ENCODE data around the gene C3orf18. TPM values are rescaled to one million over a fixed set of nuclear protein-coding genes. Genes with fewer than 3 reads are reported as not detected.

C3orf18 gene
- total RNA-seq, 4 donors from 2014 or later: 1.9 to 10.2 (median 4.3) TPM

DNA sequence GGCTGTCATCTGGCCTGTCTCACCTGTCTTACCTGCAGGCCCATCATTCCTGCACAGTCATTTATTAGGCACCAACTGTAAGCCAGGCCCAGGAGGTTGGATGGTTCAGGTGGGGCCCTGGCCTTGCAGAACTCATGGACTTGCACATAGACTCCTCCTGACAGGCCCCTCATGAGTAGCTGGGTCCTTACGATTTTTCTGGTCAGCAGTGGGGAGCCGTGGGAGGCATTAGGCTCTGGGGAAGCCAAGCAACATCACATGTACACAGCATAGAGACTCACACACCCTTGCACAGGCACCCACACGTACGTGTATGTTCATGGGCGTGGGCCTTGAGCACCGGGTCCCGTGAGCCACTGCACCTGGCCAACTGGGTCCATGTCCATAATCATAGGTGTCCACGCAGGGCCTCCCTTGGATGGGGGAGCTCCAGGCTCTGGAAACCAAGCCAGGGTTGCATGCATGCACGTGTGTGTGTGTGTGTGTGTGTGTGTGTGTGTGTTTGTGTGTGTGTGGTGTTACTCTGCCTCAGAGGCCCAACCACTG is 23.7 kb upstream of the C3orf18 start:
- Histone ChIP-seq H3K27me3 (no peaks in the 10 kb centered on the region), H3K9me3 (no peaks in the 10 kb centered on the region), H3K4me3 (no peak overlapping the region), H3K36me3 (no peaks in the 10 kb centered on the region), H3K27ac (peak overlapping the region; percentile 65 to 73 (median 71)), H3K4me1 (peaks cover 5 to 18% (median 13%) of the 10 kb centered on the region in 4 donors)
- WGBS, 2 donors (ENCODE audit: low coverage in 1 of 2): 47% methylated on average over 6 of the region's 9 CpGs; no CpG with 5 or more reads in 1 of the 2 donors
- intact Hi-C loops (cut with DNase I; ENCODE audit: low total_unique reads) (no loop called here), in situ Hi-C loops (cut with MboI; ENCODE audit: low pct_ligation_motif_present in 1 of 4, low pct_unique_long_range_greater_than_20kb in 1 of 4, low sequenced_read_pairs in 3 of 4) (no loop called here)
- no peak for DNase-seq
- TF ChIP-seq, protein P1, sequence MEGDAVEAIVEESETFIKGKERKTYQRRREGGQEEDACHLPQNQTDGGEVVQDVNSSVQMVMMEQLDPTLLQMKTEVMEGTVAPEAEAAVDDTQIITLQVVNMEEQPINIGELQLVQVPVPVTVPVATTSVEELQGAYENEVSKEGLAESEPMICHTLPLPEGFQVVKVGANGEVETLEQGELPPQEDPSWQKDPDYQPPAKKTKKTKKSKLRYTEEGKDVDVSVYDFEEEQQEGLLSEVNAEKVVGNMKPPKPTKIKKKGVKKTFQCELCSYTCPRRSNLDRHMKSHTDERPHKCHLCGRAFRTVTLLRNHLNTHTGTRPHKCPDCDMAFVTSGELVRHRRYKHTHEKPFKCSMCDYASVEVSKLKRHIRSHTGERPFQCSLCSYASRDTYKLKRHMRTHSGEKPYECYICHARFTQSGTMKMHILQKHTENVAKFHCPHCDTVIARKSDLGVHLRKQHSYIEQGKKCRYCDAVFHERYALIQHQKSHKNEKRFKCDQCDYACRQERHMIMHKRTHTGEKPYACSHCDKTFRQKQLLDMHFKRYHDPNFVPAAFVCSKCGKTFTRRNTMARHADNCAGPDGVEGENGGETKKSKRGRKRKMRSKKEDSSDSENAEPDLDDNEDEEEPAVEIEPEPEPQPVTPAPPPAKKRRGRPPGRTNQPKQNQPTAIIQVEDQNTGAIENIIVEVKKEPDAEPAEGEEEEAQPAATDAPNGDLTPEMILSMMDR (IDR thresholded peaks at IDR 0.05): no peak
- no peak for TF ChIP-seq EP300 (IDR thresholded peaks at IDR 0.05; ENCODE audit: low read depth)
- no peak for TF ChIP-seq POLR2AphosphoS5 (IDR thresholded peaks at IDR 0.05)
- TF ChIP-seq POLR2A (IDR thresholded peaks at IDR 0.05): no peak

DNA sequence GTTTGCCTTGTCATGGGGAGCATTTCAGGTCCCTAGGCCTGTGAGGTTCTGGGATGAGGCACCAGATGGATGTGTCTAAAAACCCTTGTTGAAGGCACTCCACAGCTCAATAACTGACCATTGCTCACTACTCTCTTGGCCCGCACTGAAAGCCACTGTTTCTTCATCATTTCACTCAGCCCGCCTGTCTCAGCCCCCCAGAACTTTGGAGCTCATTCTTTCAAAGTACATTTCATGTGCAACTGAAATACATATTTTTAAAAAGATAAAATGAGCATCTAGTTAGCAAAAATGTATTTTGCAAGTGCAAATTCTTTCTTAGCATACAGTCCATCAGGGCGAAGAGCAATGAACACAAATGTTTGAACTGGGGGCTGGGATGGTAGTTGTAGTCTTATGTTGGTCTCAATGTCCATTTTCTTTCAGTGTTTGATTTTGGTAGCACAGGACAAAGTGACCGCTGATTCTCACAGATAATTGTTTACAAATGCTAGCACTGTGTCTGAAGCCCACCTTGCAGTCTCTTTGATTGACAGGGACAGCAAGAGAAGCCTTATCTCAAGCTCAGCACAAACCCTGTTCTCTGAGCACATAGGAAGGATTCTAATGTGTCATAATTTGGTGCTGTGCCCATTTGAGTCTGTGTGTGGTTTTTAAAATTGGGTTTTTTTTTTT is 21.3 kb upstream of the C3orf18 start:
- TF ChIP-seq EP300 (IDR thresholded peaks at IDR 0.05; ENCODE audit: low read depth) (no peak), POLR2A (IDR thresholded peaks at IDR 0.05) (no peak), POLR2AphosphoS5 (IDR thresholded peaks at IDR 0.05) (no peak)
- TF ChIP-seq, protein P1 (IDR thresholded peaks at IDR 0.05): no peak
- Histone ChIP-seq H3K36me3 (no peaks in the 10 kb centered on the region), H3K27ac (no peak overlapping the region), H3K27me3 (no peaks in the 10 kb centered on the region), H3K9me3 (no peaks in the 10 kb centered on the region), H3K4me3 (no peak overlapping the region), H3K4me1 (peaks cover 5 to 18% (median 13%) of the 10 kb centered on the region in 4 donors)
- intact Hi-C loops (cut with DNase I; ENCODE audit: low total_unique reads) (no loop called here), in situ Hi-C loops (cut with MboI; ENCODE audit: low pct_ligation_motif_present in 1 of 4, low pct_unique_long_range_greater_than_20kb in 1 of 4, low sequenced_read_pairs in 3 of 4) (no loop called here)
- DNase-seq: no peak
- WGBS, 2 donors (ENCODE audit: low coverage in 1 of 2): 83 to 92% methylated on average over 3 to 4 of the region's 4 CpGs

DNA sequence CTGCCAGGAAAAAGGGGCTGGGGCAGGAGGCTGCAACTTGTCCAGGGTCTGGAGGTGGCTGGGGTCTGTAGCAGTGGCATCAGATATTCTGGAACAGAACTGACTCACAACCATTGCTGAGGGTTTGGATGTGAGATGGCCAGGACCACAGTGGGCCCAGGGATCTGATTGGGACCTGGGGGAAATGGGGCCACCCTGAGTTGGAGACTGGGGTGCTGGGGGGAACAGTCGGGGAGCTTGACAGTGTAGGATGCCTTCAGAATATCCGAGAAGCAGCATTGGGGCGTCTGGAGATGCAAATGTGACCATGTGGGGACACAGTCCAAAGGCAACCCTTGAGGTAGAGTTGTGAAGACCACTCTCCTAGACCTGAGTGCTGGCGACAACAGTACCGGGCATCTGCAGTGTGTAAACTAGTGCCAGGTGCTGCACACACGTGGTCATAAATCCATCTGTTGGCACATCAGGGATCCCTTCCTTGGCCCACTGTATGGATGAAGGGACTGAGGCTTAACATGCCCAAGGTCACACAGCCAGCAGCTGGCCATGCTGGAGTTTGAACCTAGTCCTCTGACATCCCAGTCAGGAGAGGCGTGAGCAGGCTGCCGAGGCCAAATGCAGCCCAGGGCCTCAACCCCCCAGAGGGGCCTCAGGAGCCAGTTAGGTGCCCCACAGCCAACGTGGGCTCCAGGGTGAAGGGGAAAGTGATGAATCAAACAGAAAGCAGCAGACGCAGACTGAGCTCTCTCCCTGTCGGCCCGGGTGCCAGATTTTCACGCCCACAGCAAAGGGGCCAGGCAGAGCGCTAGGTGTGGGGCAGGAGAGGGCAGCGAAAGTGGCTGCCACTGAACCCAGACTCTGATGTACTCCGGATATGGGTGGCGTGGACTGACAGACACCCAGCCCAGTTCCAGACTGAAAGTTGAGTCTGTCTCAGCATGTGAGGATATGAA is 20.5 kb upstream of the C3orf18 start:
- H3K9me3 ChIP-seq: no peaks in the 10 kb centered on the region
- H3K4me3 ChIP-seq: no peak overlapping the region
- TF ChIP-seq POLR2A (IDR thresholded peaks at IDR 0.05): no peak
- no peak for TF ChIP-seq POLR2AphosphoS5 (IDR thresholded peaks at IDR 0.05)
- TF ChIP-seq, protein P1 (IDR thresholded peaks at IDR 0.05): no peak
- TF ChIP-seq EP300 (IDR thresholded peaks at IDR 0.05; ENCODE audit: low read depth): no peak
- peaks cover 5 to 17% (median 13%) of the 10 kb centered on the region in 4 donors for H3K4me1 ChIP-seq
- WGBS, 2 donors (ENCODE audit: low coverage in 1 of 2): 61 to 80% methylated on average over 1 to 17 of the region's 17 CpGs
- intact Hi-C loops (cut with DNase I; ENCODE audit: low total_unique reads): no loop called here
- H3K27ac ChIP-seq: no peak overlapping the region
- in situ Hi-C loops (cut with MboI; ENCODE audit: low pct_ligation_motif_present in 1 of 4, low pct_unique_long_range_greater_than_20kb in 1 of 4, low sequenced_read_pairs in 3 of 4): no loop called here
- H3K36me3 ChIP-seq: no peaks in the 10 kb centered on the region
- H3K27me3 ChIP-seq: no peaks in the 10 kb centered on the region
- no peak for DNase-seq

DNA sequence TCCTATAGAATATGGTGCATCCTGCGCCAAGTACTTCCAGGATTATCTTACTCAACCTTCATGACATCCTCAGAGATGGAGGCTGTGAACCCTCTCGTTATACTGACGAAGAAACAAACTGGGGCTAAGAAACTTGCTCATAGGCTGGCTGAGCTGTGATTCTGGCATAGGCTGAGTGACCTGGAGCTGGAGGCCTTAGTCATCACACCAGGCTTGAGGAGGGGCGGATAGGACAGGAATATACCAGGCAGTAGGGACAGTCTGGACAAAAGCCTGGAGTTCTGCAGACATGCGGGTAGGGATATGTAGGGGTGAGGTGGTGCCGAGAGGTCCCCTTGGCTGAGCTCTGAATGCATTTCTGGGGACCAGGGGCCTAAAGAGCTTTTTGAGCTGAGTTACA is 19.8 kb upstream of the C3orf18 start:
- no peak for TF ChIP-seq POLR2A (IDR thresholded peaks at IDR 0.05)
- TF ChIP-seq, protein P1 (IDR thresholded peaks at IDR 0.05): no peak
- no peak for TF ChIP-seq POLR2AphosphoS5 (IDR thresholded peaks at IDR 0.05)
- no peak for TF ChIP-seq EP300 (IDR thresholded peaks at IDR 0.05; ENCODE audit: low read depth)
- H3K27me3 ChIP-seq: no peaks in the 10 kb centered on the region
- no peaks in the 10 kb centered on the region for H3K9me3 ChIP-seq
- DNase-seq: no peak
- no peak overlapping the region for H3K27ac ChIP-seq
- H3K36me3 ChIP-seq: no peaks in the 10 kb centered on the region
- in situ Hi-C loops (cut with MboI; ENCODE audit: low pct_ligation_motif_present in 1 of 4, low pct_unique_long_range_greater_than_20kb in 1 of 4, low sequenced_read_pairs in 3 of 4): no loop called here
- H3K4me1 ChIP-seq: peaks cover 0 to 10% (median 8%) of the 10 kb centered on the region in 4 donors
- 86% methylated on average over 6 of the region's 6 CpGs; no CpG with 5 or more reads in 1 of the 2 donors for WGBS, 2 donors (ENCODE audit: low coverage in 1 of 2)
- no peak overlapping the region for H3K4me3 ChIP-seq
- intact Hi-C loops (cut with DNase I; ENCODE audit: low total_unique reads): no loop called here

Measured in transverse colon (tissue), 4 donors.